GM19099 (cell line): ENCODE results near the gene GABPB2.
A peak's percentile ranks its signal among the peaks of the same experiment; 100 is the strongest.

Experiments
- POLR2A ChIP-seq: IDR thresholded peaks from 3 replicates; pipeline ENCODE4 v1.6.1; 2011; ENCODE audit warnings: low read depth; ENCODE audit not compliant: insufficient read length; ENCODE audit errors: extremely low read depth

GABPB2 gene

DNA sequence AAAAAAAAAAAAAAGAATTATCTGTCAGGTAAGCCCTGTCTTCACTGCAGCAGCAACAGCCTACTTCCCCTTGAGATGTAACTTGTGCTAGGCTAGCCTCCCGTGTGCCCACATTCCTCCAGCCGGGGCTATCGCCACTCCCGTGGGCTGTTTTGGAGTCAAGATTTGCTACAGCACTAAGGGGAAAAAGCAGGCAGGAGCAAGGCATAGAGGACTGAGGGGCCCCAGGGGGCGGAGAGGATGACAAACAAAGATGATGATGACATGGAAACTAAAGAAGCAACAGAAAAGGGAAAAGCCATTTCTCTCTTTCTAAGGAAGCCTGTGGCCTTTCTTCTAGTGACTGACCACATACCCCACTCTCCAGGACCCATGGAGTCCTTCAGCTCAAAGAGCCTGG is 87.8 kb downstream of the GABPB2 start:
- TF ChIP-seq POLR2A = no peak

DNA sequence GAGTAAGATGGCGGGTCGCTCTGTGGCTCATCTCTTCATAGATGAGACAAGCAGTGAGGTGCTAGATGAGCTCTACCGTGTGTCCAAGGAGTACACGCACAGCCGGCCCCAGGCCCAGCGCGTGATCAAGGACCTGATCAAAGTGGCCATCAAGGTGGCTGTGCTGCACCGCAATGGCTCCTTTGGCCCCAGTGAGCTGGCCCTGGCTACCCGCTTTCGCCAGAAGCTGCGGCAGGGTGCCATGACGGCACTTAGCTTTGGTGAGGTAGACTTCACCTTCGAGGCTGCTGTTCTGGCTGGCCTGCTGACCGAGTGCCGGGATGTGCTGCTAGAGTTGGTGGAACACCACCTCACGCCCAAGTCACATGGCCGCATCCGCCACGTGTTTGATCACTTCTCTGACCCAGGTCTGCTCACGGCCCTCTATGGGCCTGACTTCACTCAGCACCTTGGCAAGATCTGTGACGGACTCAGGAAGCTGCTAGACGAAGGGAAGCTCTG is 88.2 kb downstream of the GABPB2 start:
- TF ChIP-seq POLR2A = no peak

DNA sequence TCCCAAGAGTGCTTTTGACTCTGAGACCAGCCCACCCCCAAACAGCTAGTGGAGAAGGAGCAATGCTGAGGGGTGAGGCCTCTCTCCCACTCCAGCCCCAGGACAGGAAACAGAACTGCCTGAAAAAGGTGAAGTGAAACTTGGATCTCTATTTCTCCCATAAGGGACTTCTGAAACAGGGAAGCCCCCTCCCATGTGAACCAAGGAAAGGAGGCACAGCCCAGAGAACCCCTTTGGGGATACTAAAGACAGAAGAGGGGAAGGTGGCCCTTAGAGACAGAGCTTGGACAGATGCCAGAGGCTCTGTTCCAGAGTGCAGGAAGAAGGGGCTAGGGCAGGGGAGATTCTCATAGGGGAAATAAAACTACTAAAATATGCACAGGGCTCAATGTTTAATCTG is 88.8 kb downstream of the GABPB2 start:
- TF ChIP-seq POLR2A = no peak

- TF ChIP-seq POLR2A = no peak
Observed at GRCh38 chr1:151164732-151165280, 94.2 kb downstream of the GABPB2 start.

GRCh38 chr1:151165281-151165737 is 94.7 kb downstream of the GABPB2 start:
- no peak for TF ChIP-seq POLR2A

DNA sequence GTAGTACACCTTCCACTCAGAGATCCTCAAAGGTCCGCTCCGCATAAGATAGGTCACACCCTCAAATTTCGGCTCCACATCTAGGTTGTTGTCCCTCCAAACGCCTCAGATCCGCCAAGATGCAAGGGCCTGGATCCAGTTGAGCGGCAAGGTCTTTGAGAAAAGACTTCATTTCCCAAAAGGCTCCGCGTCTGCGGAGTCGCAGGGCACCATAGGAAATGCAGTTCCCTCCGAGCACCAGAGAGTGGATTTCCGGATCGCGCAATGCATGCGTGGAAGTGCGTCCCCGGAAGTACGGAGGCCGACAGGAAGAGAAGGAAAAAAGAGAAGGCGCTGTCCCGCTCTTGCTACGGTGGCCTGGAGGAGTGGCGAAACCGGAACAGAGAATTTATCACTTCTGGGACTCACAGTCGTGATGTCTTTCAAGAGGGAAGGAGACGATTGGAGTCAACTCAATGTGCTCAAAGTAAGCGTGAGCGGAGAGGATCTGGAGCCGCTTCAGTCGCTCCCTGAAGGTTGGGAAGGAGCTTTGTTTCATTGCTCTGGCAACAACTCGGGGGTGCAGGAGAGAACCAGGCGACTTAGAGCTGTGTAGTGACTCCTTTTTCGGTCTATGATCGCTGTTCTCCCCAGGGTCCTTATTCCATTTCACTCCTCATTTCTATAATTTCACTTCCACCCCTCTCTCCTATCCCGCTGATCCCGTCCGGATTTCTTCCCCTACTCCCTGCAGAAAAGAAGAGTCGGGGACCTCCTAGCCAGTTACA is 95.4 kb downstream of the GABPB2 start, which contains the start of the genes LYSMD1 and SCNM1:
Gene LYSMD1, minus strand, starts transcription at position 165 of the 767 bp plus-strand sequence. CDS start 644 bp downstream, outside the sequence.
Gene SCNM1, plus strand, starts transcription at position 407 of the 767 bp plus-strand sequence. Its CDS starts 9 bp downstream, at position 416.
- TF ChIP-seq POLR2A = peak; percentile 89

- TF ChIP-seq POLR2A = no peak
Observed at GRCh38 chr1:151166505-151166956, 96.0 kb downstream of the GABPB2 start.

DNA sequence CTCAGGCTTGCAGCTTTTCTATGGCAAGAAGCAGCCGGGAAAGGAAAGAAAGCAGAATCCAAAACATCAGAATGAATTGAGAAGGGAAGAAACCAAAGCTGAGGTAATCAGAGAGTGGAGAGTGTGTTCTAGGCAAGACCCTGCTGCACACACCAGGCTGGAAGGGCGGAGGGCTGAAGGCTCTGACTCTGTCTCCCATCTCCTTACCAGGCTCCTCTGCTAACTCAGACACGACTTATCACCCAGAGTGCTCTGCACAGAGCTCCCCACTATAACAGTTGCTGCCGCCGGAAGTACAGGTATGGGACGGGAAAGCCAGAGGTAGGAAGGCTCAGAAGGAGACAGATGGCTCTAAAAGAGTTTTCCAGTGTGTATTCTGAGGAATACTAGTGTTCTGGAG is 96.6 kb downstream of the GABPB2 start:
- no peak for TF ChIP-seq POLR2A

DNA sequence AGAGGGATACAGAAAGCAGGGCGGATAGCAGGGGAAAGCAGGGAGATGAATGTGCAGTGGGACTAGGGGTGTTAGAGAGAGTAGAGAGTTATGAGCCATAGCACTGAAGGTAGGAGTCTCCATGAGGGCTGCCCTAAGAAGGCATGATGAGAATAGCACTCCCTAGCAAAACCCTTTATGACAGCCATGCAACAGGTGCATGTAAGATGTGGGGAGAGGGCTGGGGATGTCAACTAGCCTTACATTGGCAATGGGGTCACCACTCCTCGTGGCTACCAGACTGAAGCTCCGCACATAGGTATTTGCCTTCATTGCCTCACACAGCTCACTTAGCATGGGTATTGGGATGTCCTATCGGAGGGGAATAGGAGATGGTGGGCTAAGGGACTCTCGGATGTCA is 100.6 kb downstream of the GABPB2 start:
- no peak for TF ChIP-seq POLR2A
